Loucy (cell line): ENCODE results near the gene PMEPA1.

Experiments
- EZH2phosphoT487 ChIP-seq: fragments of 200-600 bp; IDR thresholded peaks from 2 replicates; pipeline ENCODE4 v1.6.1; 2018; ENCODE audit warnings: antibody characterized with exemption, mild to moderate bottlenecking, moderate library complexity, borderline replicate concordance
- TF ChIP-seq, protein P1 (sequence below): fragments of 200-600 bp; sonication (generic); conservative IDR thresholded peaks from 2 replicates; pipeline ENCODE4 v1.5.1; 2014; ENCODE audit warnings: mild to moderate bottlenecking, antibody characterized with exemption, low read length

GRCh38 chr20:57683881-57684807, 25.7 kb downstream of the PMEPA1 start:
- TF ChIP-seq, protein P1, sequence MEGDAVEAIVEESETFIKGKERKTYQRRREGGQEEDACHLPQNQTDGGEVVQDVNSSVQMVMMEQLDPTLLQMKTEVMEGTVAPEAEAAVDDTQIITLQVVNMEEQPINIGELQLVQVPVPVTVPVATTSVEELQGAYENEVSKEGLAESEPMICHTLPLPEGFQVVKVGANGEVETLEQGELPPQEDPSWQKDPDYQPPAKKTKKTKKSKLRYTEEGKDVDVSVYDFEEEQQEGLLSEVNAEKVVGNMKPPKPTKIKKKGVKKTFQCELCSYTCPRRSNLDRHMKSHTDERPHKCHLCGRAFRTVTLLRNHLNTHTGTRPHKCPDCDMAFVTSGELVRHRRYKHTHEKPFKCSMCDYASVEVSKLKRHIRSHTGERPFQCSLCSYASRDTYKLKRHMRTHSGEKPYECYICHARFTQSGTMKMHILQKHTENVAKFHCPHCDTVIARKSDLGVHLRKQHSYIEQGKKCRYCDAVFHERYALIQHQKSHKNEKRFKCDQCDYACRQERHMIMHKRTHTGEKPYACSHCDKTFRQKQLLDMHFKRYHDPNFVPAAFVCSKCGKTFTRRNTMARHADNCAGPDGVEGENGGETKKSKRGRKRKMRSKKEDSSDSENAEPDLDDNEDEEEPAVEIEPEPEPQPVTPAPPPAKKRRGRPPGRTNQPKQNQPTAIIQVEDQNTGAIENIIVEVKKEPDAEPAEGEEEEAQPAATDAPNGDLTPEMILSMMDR = no peak
- TF ChIP-seq EZH2phosphoT487 = no peak
